ENCODE data around the gene C5AR1.

Gene C5AR1

DNA sequence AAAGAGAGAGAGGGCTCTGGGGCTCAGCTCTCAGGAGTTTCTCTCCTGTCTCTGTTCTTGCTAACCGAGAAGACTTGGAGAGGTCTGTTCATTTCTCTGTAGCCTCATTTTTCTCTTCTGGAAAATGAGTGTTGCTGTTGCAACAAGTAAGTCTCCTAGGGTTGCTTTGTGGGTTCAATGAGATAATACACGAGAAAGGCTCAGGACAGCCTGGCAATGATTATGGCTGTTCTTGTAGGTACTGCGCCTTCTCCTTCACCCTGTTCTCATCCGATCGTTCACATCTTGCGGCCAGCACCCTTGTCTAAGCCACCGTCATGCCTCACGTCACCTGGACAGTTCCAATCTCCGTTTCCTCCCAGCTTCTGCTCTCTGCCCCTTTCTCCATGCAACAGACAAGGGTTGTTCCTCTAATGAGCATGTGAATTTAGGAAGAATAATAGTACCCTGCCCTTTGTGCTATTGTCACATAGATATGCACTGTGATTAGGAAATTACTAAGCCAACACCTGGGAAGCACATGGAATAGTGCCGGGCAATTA lies 4.2 kb downstream of the C5AR1 start:
- no peak overlapping the region for H2AFZ ChIP-seq (ENCODE audit: low read length)
- no peaks in the 10 kb centered on the region for H3K79me2 ChIP-seq (ENCODE audit: insufficient read depth, low read length)
- no peak overlapping the region for H3K4me2 ChIP-seq (ENCODE audit: low read length)
- no peaks in the 10 kb centered on the region for H3K4me1 ChIP-seq (ENCODE audit: insufficient read depth, low read length, severe bottlenecking)
- H3K9me3 ChIP-seq (ENCODE audit: low read length): no peaks in the 10 kb centered on the region
- no peaks in the 10 kb centered on the region for H3F3A ChIP-seq (ENCODE audit: insufficient read depth, low read length)
- no peak overlapping the region for H3K4me3 ChIP-seq (ENCODE audit: low read depth, low read length, poor library complexity, severe bottlenecking)
- no peaks in the 10 kb centered on the region; the same call in 1 of the 2 replicates for H3K27me3 ChIP-seq (ENCODE audit: insufficient read depth, low read length)
- H4K20me1 ChIP-seq (ENCODE audit: insufficient read depth, low read length): no peaks in the 10 kb centered on the region
- no peaks in the 10 kb centered on the region for H3K9me2 ChIP-seq (ENCODE audit: low read depth, low read length)
- no peak overlapping the region for H3K9ac ChIP-seq (ENCODE audit: low read length)
- no peak overlapping the region for H3K27ac ChIP-seq (ENCODE audit: low read depth, low read length, poor library complexity, severe bottlenecking)
- H3K36me3 ChIP-seq (ENCODE audit: insufficient read depth, low read length): no peaks in the 10 kb centered on the region
- TF ChIP-seq, protein P1, sequence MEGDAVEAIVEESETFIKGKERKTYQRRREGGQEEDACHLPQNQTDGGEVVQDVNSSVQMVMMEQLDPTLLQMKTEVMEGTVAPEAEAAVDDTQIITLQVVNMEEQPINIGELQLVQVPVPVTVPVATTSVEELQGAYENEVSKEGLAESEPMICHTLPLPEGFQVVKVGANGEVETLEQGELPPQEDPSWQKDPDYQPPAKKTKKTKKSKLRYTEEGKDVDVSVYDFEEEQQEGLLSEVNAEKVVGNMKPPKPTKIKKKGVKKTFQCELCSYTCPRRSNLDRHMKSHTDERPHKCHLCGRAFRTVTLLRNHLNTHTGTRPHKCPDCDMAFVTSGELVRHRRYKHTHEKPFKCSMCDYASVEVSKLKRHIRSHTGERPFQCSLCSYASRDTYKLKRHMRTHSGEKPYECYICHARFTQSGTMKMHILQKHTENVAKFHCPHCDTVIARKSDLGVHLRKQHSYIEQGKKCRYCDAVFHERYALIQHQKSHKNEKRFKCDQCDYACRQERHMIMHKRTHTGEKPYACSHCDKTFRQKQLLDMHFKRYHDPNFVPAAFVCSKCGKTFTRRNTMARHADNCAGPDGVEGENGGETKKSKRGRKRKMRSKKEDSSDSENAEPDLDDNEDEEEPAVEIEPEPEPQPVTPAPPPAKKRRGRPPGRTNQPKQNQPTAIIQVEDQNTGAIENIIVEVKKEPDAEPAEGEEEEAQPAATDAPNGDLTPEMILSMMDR (IDR thresholded peaks at IDR 0.05; ENCODE audit: low read length): no peak
- TF ChIP-seq EZH2 (IDR thresholded peaks at IDR 0.05; ENCODE audit: borderline replicate concordance, low read length): no peak

GRCh38 chr19:47315125-47315821 lies 5.6 kb downstream of the C5AR1 start:
- TF ChIP-seq, protein P1 (IDR thresholded peaks at IDR 0.05; ENCODE audit: low read length): no peak
- no peak for TF ChIP-seq EZH2 (IDR thresholded peaks at IDR 0.05; ENCODE audit: borderline replicate concordance, low read length)
- Histone ChIP-seq H4K20me1 (ENCODE audit: insufficient read depth, low read length) (no peaks in the 10 kb centered on the region), H3K79me2 (ENCODE audit: insufficient read depth, low read length) (no peaks in the 10 kb centered on the region), H3K36me3 (ENCODE audit: insufficient read depth, low read length) (no peaks in the 10 kb centered on the region), H3K4me3 (ENCODE audit: low read depth, low read length, poor library complexity, severe bottlenecking) (no peak overlapping the region), H3K4me1 (ENCODE audit: insufficient read depth, low read length, severe bottlenecking) (no peaks in the 10 kb centered on the region), H3K9ac (ENCODE audit: low read length) (no peak overlapping the region), H3K27me3 (ENCODE audit: insufficient read depth, low read length) (no peaks in the 10 kb centered on the region; the same call in 1 of the 2 replicates), H3K9me3 (ENCODE audit: low read length) (no peaks in the 10 kb centered on the region), H3K4me2 (ENCODE audit: low read length) (no peak overlapping the region), H3K27ac (ENCODE audit: low read depth, low read length, poor library complexity, severe bottlenecking) (no peak overlapping the region), H2AFZ (ENCODE audit: low read length) (no peak overlapping the region), H3F3A (ENCODE audit: insufficient read depth, low read length) (no peaks in the 10 kb centered on the region), H3K9me2 (ENCODE audit: low read depth, low read length) (no peaks in the 10 kb centered on the region)

DNA sequence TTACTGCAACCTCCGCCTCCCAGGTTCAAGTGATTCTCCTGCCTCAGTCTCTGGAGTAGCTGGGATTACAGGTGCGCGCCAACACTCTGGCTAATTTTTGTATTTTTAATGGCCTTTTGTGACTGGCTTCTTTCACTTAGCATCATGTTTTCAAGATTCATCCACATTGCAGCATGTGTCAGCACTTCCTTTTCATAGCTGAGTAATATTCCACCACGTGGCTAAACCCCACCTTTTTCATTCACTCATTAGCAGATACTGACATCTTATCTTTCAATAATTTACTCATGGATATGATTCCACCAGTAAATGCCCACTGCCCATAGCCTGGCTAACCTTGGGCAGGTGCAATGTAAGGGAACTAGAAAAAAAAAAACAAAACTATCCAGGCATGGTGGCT lies 6.9 kb downstream of the C5AR1 start:
- Histone ChIP-seq H3K9me2 (ENCODE audit: low read depth, low read length) (no peaks in the 10 kb centered on the region), H3K4me3 (ENCODE audit: low read depth, low read length, poor library complexity, severe bottlenecking) (no peak overlapping the region), H3K9me3 (ENCODE audit: low read length) (no peaks in the 10 kb centered on the region), H3F3A (ENCODE audit: insufficient read depth, low read length) (no peaks in the 10 kb centered on the region), H3K9ac (ENCODE audit: low read length) (no peak overlapping the region), H3K36me3 (ENCODE audit: insufficient read depth, low read length) (no peaks in the 10 kb centered on the region), H4K20me1 (ENCODE audit: insufficient read depth, low read length) (no peaks in the 10 kb centered on the region), H3K27ac (ENCODE audit: low read depth, low read length, poor library complexity, severe bottlenecking) (no peak overlapping the region), H3K27me3 (ENCODE audit: insufficient read depth, low read length) (peaks cover under 1% of the 10 kb centered on the region; the same call in 1 of the 2 replicates), H2AFZ (ENCODE audit: low read length) (no peak overlapping the region), H3K4me1 (ENCODE audit: insufficient read depth, low read length, severe bottlenecking) (no peaks in the 10 kb centered on the region), H3K79me2 (ENCODE audit: insufficient read depth, low read length) (no peaks in the 10 kb centered on the region), H3K4me2 (ENCODE audit: low read length) (no peak overlapping the region)
- TF ChIP-seq EZH2 (IDR thresholded peaks at IDR 0.05; ENCODE audit: borderline replicate concordance, low read length): no peak
- TF ChIP-seq, protein P1 (IDR thresholded peaks at IDR 0.05; ENCODE audit: low read length): no peak
